ENCODE results near the gene HOXB4.

Gene HOXB4

GRCh38 chr17:48542698-48543106, 35.4 kb downstream of the HOXB4 start:
- no peak for TF ChIP-seq CTCF (IDR thresholded peaks at IDR 0.05)
- Mint-ChIP-seq H3K9me3 (no peaks in the 10 kb centered on the region), H3K27me3 (ENCODE audit: low read depth, poor library complexity) (peaks cover 6% of the 10 kb centered on the region), H3K4me3 (peak overlapping the region; percentile 100), H3K4me1 (peaks cover 63% of the 10 kb centered on the region), H3K36me3 (ENCODE audit: low read depth) (peaks cover 33% of the 10 kb centered on the region), H3K27ac (peak overlapping the region; percentile 100)
- no peak for DNase-seq

- Mint-ChIP-seq H3K4me3 (peak overlapping the region; percentile 100), H3K36me3 (ENCODE audit: low read depth) (peaks cover 39% of the 10 kb centered on the region), H3K4me1 (peaks cover 63% of the 10 kb centered on the region), H3K27me3 (ENCODE audit: low read depth, poor library complexity) (peaks cover 6% of the 10 kb centered on the region), H3K9me3 (no peaks in the 10 kb centered on the region), H3K27ac (peak overlapping the region; percentile 100)
- peak; percentile 41 for DNase-seq
- no peak for TF ChIP-seq CTCF (IDR thresholded peaks at IDR 0.05)
Observed at GRCh38 chr17:48542114-48542656, 36.0 kb downstream of the HOXB4 start.

GRCh38 chr17:48541577-48542113, 36.5 kb downstream of the HOXB4 start:
- Mint-ChIP-seq H3K9me3 (no peaks in the 10 kb centered on the region), H3K4me3 (peak overlapping the region; percentile 100), H3K27ac (peak overlapping the region; percentile 100), H3K36me3 (ENCODE audit: low read depth) (peaks cover 44% of the 10 kb centered on the region), H3K27me3 (ENCODE audit: low read depth, poor library complexity) (peaks cover 6% of the 10 kb centered on the region), H3K4me1 (peaks cover 63% of the 10 kb centered on the region)
- no peak for TF ChIP-seq CTCF (IDR thresholded peaks at IDR 0.05)
- peak; percentile 65 for DNase-seq

GRCh38 chr17:48541036-48541576, 37.0 kb downstream of the HOXB4 start:
- no peak for TF ChIP-seq CTCF (IDR thresholded peaks at IDR 0.05)
- Mint-ChIP-seq H3K27ac (peak overlapping the region; percentile 100), H3K9me3 (no peaks in the 10 kb centered on the region), H3K36me3 (ENCODE audit: low read depth) (peaks cover 47% of the 10 kb centered on the region), H3K4me1 (peaks cover 61% of the 10 kb centered on the region), H3K4me3 (peak overlapping the region; percentile 100), H3K27me3 (ENCODE audit: low read depth, poor library complexity) (peaks cover 6% of the 10 kb centered on the region)
- DNase-seq, result no peak

- Mint-ChIP-seq H3K36me3 (ENCODE audit: low read depth) (peaks cover 47% of the 10 kb centered on the region), H3K27me3 (ENCODE audit: low read depth, poor library complexity) (peaks cover 6% of the 10 kb centered on the region), H3K4me1 (peaks cover 52% of the 10 kb centered on the region), H3K4me3 (peak overlapping the region; percentile 81), H3K27ac (peak overlapping the region; percentile 96), H3K9me3 (no peaks in the 10 kb centered on the region)
- no peak for DNase-seq
- TF ChIP-seq CTCF (IDR thresholded peaks at IDR 0.05), result no peak
Observed at GRCh38 chr17:48540213-48540612, 37.9 kb downstream of the HOXB4 start.

- H3K9me3 Mint-ChIP-seq, result no peaks in the 10 kb centered on the region
- peaks cover 48% of the 10 kb centered on the region for H3K4me1 Mint-ChIP-seq
- no peak for TF ChIP-seq CTCF (IDR thresholded peaks at IDR 0.05)
- H3K27ac Mint-ChIP-seq, result peak overlapping the region; percentile 90
- H3K4me3 Mint-ChIP-seq, result peak overlapping the region; percentile 81
- H3K36me3 Mint-ChIP-seq (ENCODE audit: low read depth), result peaks cover 46% of the 10 kb centered on the region
- peaks cover 6% of the 10 kb centered on the region for H3K27me3 Mint-ChIP-seq (ENCODE audit: low read depth, poor library complexity)
- DNase-seq, result no peak
Observed at GRCh38 chr17:48539177-48539576, 39.0 kb downstream of the HOXB4 start.

Data from nephron progenitor cell (in vitro differentiated cells).